IMR-90 (cell line): ENCODE measurements around the gene CHRNA5. TPM values are rescaled to one million over a fixed set of nuclear protein-coding genes. Genes with fewer than 3 reads are reported as not detected.

Experiments
- ATAC-seq: fragments of 200-7000 bp; cut with Tn5 transposase; 2 replicates; pipeline ENCODE4 v1.9.1; 2020; ENCODE audit warnings: low read depth, mild to moderate bottlenecking, moderate library complexity
- Bru-seq: library from RNA; stranded (reverse); fragments of 400-500 nt; gene quantifications from one replicate; lab custom pipeline; 2021; lab: Mats Ljungman, UMichigan
- BruChase-seq, 2 experiments: library from RNA; stranded (reverse); fragments of 400-500 nt; gene quantifications; one replicate each; lab custom pipeline; 2021; lab: Mats Ljungman, UMichigan
- BruUV-seq: library from RNA; stranded (reverse); fragments of 400-500 nt; replicated peaks from 2 replicates; lab custom pipeline; 2021; lab: Mats Ljungman, UMichigan
- CTCF ChIA-PET: fragments of 300-600 bp; formaldehyde crosslinking; extraction: SDS; loops from one replicate; lab custom pipeline; 2021; ENCODE audit warnings: antibody characterized with exemption; lab: Yijun Ruan, JAX
- POLR2A ChIA-PET: fragments of 300-600 bp; sonication (Branson Sonifier 250); formaldehyde crosslinking; loops from one replicate; lab custom pipeline; 2022; ENCODE audit warnings: antibody characterized with exemption; ENCODE audit not compliant: unreplicated experiment; lab: Charles Lee
- DNase-seq: peaks from one replicate; pipeline ENCODE4 v3.0.0; 2013
- H2AFZ ChIP-seq: replicated peaks from 2 replicates; pipeline ENCODE3; 2013; ENCODE audit warnings: low read length, mild to moderate bottlenecking; ENCODE audit not compliant: poor library complexity
- H2AK5ac ChIP-seq: 2 replicates; pipeline ENCODE4 v1.6.1; 2013; ENCODE audit warnings: low read depth, low read length, inconsistent platforms
- H2AK9ac ChIP-seq: replicated peaks from 2 replicates; pipeline ENCODE3; 2013; ENCODE audit warnings: mild to moderate bottlenecking, low read depth, low read length, moderate library complexity; ENCODE audit not compliant: poor library complexity
- H2BK120ac ChIP-seq: 2 replicates; pipeline ENCODE4 v1.6.1; 2013; ENCODE audit warnings: low read depth, low read length, inconsistent platforms
- H2BK15ac ChIP-seq: 3 replicates; pipeline ENCODE4 v1.6.1; 2013; ENCODE audit warnings: low read depth, low read length, inconsistent platforms
- H2BK20ac ChIP-seq: 2 replicates; pipeline ENCODE4 v1.6.1; 2013; ENCODE audit warnings: low read depth, mild to moderate bottlenecking, inconsistent platforms, low read length, moderate library complexity
- H2BK5ac ChIP-seq: 2 replicates; pipeline ENCODE4 v1.6.1; 2013; ENCODE audit warnings: mild to moderate bottlenecking, low read depth, low read length, inconsistent platforms; ENCODE audit not compliant: poor library complexity, severe bottlenecking
- H3K14ac ChIP-seq: replicated peaks from 2 replicates; pipeline ENCODE4 v1.6.1; 2013; ENCODE audit warnings: low read depth, low read length, inconsistent platforms
- H3K18ac ChIP-seq: 2 replicates; pipeline ENCODE4 v1.6.1; 2013; ENCODE audit warnings: low read depth, low read length, control low read depth
- H3K23ac ChIP-seq: 2 replicates; pipeline ENCODE4 v1.6.1; 2013; ENCODE audit warnings: low read depth, low read length, inconsistent platforms
- H3K27ac ChIP-seq: 2 replicates; pipeline ENCODE4 v1.5.1; 2013; ENCODE audit warnings: mild to moderate bottlenecking, control low read depth, low read length; ENCODE audit not compliant: insufficient read depth
- H3K27me3 ChIP-seq: 2 replicates; pipeline ENCODE4 v1.6.1; 2013; ENCODE audit warnings: low read length; ENCODE audit not compliant: control insufficient read depth, insufficient read depth
- H3K36me3 ChIP-seq: 2 replicates; pipeline ENCODE4 v1.6.1; 2013; ENCODE audit warnings: low read length, mixed read lengths; ENCODE audit not compliant: control insufficient read depth, insufficient read depth
- H3K4ac ChIP-seq: 2 replicates; pipeline ENCODE4 v1.6.1; 2013; ENCODE audit warnings: low read depth, low read length, inconsistent platforms
- H3K4me1 ChIP-seq: 2 replicates; pipeline ENCODE4 v1.6.1; 2013; ENCODE audit warnings: low read length, mixed read lengths; ENCODE audit not compliant: control insufficient read depth, insufficient read depth
- H3K4me2 ChIP-seq: 2 replicates; pipeline ENCODE4 v1.6.1; 2013; ENCODE audit warnings: low read depth, mild to moderate bottlenecking, control low read depth, low read length, moderate library complexity
- H3K4me3 ChIP-seq: 2 replicates; pipeline ENCODE4 v1.5.1; 2013; ENCODE audit warnings: low read depth, mild to moderate bottlenecking, control low read depth, low read length, moderate library complexity; ENCODE audit not compliant: insufficient read depth
- H3K56ac ChIP-seq: 2 replicates; pipeline ENCODE4 v1.6.1; 2013; ENCODE audit warnings: low read length, inconsistent platforms; ENCODE audit not compliant: insufficient read depth; ENCODE audit errors: extremely low read depth
- H3K79me1 ChIP-seq, 2 experiments: 2 replicates each; pipeline ENCODE4 v1.6.1; 2013; ENCODE audit warnings: low read length in 2 of 2, inconsistent platforms in 1 of 2, low read depth in 1 of 2
- H3K9ac ChIP-seq: 2 replicates; pipeline ENCODE4 v1.6.1; 2013; ENCODE audit warnings: low read depth, low read length, control low read depth
- H3K9me1 ChIP-seq: 2 replicates; pipeline ENCODE4 v1.6.1; 2013; ENCODE audit warnings: low read length, inconsistent platforms; ENCODE audit not compliant: insufficient read depth
- H3K9me3 ChIP-seq: 2 replicates; pipeline ENCODE4 v1.6.1; 2013; ENCODE audit warnings: low read length; ENCODE audit not compliant: control insufficient read depth, insufficient read depth
- H4K20me1 ChIP-seq: 2 replicates; pipeline ENCODE4 v1.6.1; 2013; ENCODE audit warnings: low read length, inconsistent platforms; ENCODE audit not compliant: insufficient read depth
- H4K5ac ChIP-seq: 2 replicates; pipeline ENCODE4 v1.6.1; 2013; ENCODE audit warnings: mild to moderate bottlenecking, low read depth, low read length, control low read depth
- H4K8ac ChIP-seq, 2 experiments: 2 replicates each; pipeline ENCODE4 v1.6.1; 2013; ENCODE audit warnings: low read depth in 2 of 2, low read length in 2 of 2, control low read depth in 1 of 2, inconsistent platforms in 1 of 2
- H4K91ac ChIP-seq: 2 replicates; pipeline ENCODE4 v1.6.1; 2013; ENCODE audit warnings: low read depth, low read length, inconsistent platforms; ENCODE audit not compliant: insufficient read depth
- CTCF ChIP-seq: conservative IDR thresholded peaks from 2 replicates; pipeline ENCODE4 v1.5.1; 2012; ENCODE audit warnings: mild to moderate bottlenecking, low read depth, low read length, improper control_type of control experiment
- MAZ ChIP-seq: IDR thresholded peaks from 2 replicates; pipeline ENCODE4 v1.6.1; 2012; ENCODE audit warnings: low read depth, mild to moderate bottlenecking, low read length, improper control_type of control experiment, moderate library complexity, borderline replicate concordance
- POLR2A ChIP-seq: IDR thresholded peaks from 2 replicates; pipeline ENCODE4 v1.6.1; 2012; ENCODE audit warnings: mild to moderate bottlenecking, low read depth, low read length
- RFX5 ChIP-seq: IDR thresholded peaks from 2 replicates; pipeline ENCODE4 v1.8.0; 2012; ENCODE audit warnings: low read depth, mild to moderate bottlenecking, low read length, moderate library complexity
- USF2 ChIP-seq: fragments of 150-350 bp; IDR thresholded peaks from 2 replicates; pipeline ENCODE4 v1.6.1; 2017; ENCODE audit warnings: mild to moderate bottlenecking, antibody characterized with exemption, low read length, low read depth
- WGBS, 2 experiments: methylation state at CpG; one replicate each; pipeline versions ENCODE4 v1.1.5 to v1.1.7; 2013; ENCODE audit warnings: missing lambda C conversion rate in 2 of 2; ENCODE audit not compliant: insufficient read length in 1 of 2; ENCODE audit errors: extremely low coverage in 2 of 2; 5-methylcytosine and 5-hydroxymethylcytosine counted together
- dilution Hi-C: fragments of 300-500 bp; cut with HindIII; formaldehyde crosslinking; loops from one replicate; pipeline ENCODE4 v1.14.3; 2018; ENCODE audit warnings: low sequenced_read_pairs; ENCODE audit not compliant: unreplicated experiment
- in situ Hi-C: fragments of 300-500 bp; cut with MboI; formaldehyde crosslinking; loops from 3 replicates; pipeline ENCODE4 v1.14.3; 2019; ENCODE audit warnings: low sequenced_read_pairs, inconsistent platforms, mixed read lengths
- intact Hi-C: fragments of 100-400 bp; cut with micrococcal nuclease; formaldehyde crosslinking; loops from 2 replicates; pipeline ENCODE4 v1.10.0; 2022
- long read RNA-seq: library from polyadenylated mRNA; unstranded; transcript quantifications from one replicate; pipeline ENCODE4 v2.0.0, GENCODE V29; 2021; ENCODE audit not compliant: unreplicated experiment
- polyA plus RNA-seq, 3 experiments: library from polyadenylated mRNA; depleted of rRNA; stranded (reverse); fragments of >200 nt; gene quantifications; 2 replicates each; pipeline ENCODE4 v1.2.3, GENCODE V29; 2012; ENCODE audit warnings: low replicate concordance in 1 of 3
- total RNA-seq: library from RNA; depleted of rRNA; stranded (reverse); fragments of >200 nt; gene quantifications from 2 replicates; pipeline ENCODE4 v1.2.3, GENCODE V29; 2012; rRNA removed

CHRNA5 gene
- 0.54 and 1.4 TPM in 2 replicates for total RNA-seq
- polyA plus RNA-seq (2012; rRNA removed): 0.53 and 0.94 TPM in 2 replicates
- 0.03 and 0.09 TPM in 2 replicates for polyA plus RNA-seq (2012; cell fraction: cytosol; rRNA removed)
- polyA plus RNA-seq (2012; cell fraction: nucleus; rRNA removed; ENCODE audit: low replicate concordance): 0.02 and 0.18 TPM in 2 replicates
- percentile 20 among the genes with signal in this experiment for Bru-seq, nascent RNA
- BruChase-seq, experiment 1, labeled RNA remaining after a 6-hour chase: percentile 24 among the genes with signal in this experiment
- BruChase-seq, experiment 2, labeled RNA remaining after a 2-hour chase: percentile 23 among the genes with signal in this experiment
- long read RNA-seq: 0 reads

- no peaks in the 10 kb centered on the region for H3K9me1 ChIP-seq
- no peak within 1 kb of the TSS for H4K5ac ChIP-seq
- ChIA-PET CTCF (interaction anchor here (1.1 kb wide), 1 partner anchor 17 kb away, joined by 4 read pairs; no protein-coding TSS in a partner anchor), POLR2A (interaction anchor here (1.2 kb wide), 1 partner anchor 127 kb away, joined by 3 read pairs; the partner anchor contains the start of gene IREB2)
- H3K4me1 ChIP-seq: no peaks in the 10 kb centered on the region
- intact Hi-C loops (no loop called here), in situ Hi-C loops (no loop called here), dilution Hi-C loops (no loop called here)
- peak within 1 kb of the TSS; percentile 32 for H3K9ac ChIP-seq
- H2BK120ac ChIP-seq: no peak within 1 kb of the TSS
- H2AFZ ChIP-seq: peak within 1 kb of the TSS; percentile 90
- 2% methylated on average over 20 of the region's 75 CpGs; no CpG with 5 or more reads in 1 of the 2 experiments for WGBS, 2 experiments
- no peak within 1 kb of the TSS for H3K18ac ChIP-seq
- no peaks in the 10 kb centered on the region for H3K9me3 ChIP-seq
- H4K20me1 ChIP-seq: no peaks in the 10 kb centered on the region
- no peak within 1 kb of the TSS for H3K4ac ChIP-seq
- ATAC-seq: peak; percentile 97
- H3K14ac ChIP-seq: no peak within 1 kb of the TSS
- H3K56ac ChIP-seq: no peak within 1 kb of the TSS
- H2AK5ac ChIP-seq: no peak within 1 kb of the TSS
- DNase-seq: peak; percentile 66
- H3K4me3 ChIP-seq: peak within 1 kb of the TSS; percentile 54
- no peaks in the 10 kb centered on the region for H3K79me1 ChIP-seq
- TF ChIP-seq RFX5 (no peak), USF2 (no peak), MAZ (no peak; the same call in 1 of the 2 replicates), CTCF (no peak), POLR2A (no peak)
- H3K27me3 ChIP-seq: peaks cover 15% of the 10 kb centered on the region
- H3K23ac ChIP-seq: peak within 1 kb of the TSS; percentile 21; the same call in 1 of the 2 replicates
- no TSS peak for BruUV-seq
- H4K8ac ChIP-seq: no peak within 1 kb of the TSS
- no peak within 1 kb of the TSS; the same call in 1 of the 2 replicates for H3K27ac ChIP-seq
- no peaks in the 10 kb centered on the region for H3K36me3 ChIP-seq
- H2BK5ac ChIP-seq: no peak within 1 kb of the TSS
- no peak within 1 kb of the TSS for H2AK9ac ChIP-seq
- no peak within 1 kb of the TSS for H2BK15ac ChIP-seq
- H2BK20ac ChIP-seq: no peak within 1 kb of the TSS
- H4K91ac ChIP-seq: no peak within 1 kb of the TSS
- peak within 1 kb of the TSS; percentile 98 for H3K4me2 ChIP-seq
Observed at GRCh38 chr15:78565097-78565950, at the start of gene CHRNA5. CHRNA5 (plus strand) TSS chr15:78565520; CDS start chr15:78565720, 200 bp downstream.
